GM18858 (cell line): ENCODE results near the gene FRMD6.
"Not testable (repeated sequence)": the region's sequence is repeated elsewhere in the genome, so short reads cannot be mapped to it uniquely, and the experiment has no call there.

Experiments
- ATAC-seq: cut with Tn5 transposase; IDR thresholded peaks from one replicate; pipeline ENCODE4 v1.9.1; 2021; ENCODE audit not compliant: unreplicated experiment

Gene FRMD6

DNA sequence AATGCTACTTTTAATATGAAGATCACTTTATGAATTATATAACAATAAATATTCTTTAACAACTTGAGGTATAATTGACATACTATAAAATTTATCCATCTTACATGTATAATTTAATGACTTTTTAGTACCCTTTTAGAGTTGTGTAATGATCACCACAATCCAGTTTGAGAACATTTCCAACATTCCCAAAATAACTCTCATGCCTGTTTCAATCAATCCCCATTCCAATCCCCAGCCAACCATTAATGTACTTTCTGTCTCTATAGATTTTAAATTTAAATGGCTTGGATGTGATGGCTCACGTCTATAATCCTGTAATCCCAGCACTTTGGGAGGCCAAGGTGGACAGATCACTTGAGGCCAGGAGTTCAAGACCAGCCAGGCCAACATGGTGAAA is 23.5 kb upstream of the FRMD6 start:
- ATAC-seq, result no peak

GRCh38 chr14:51630987-51631386 is 20.7 kb upstream of the FRMD6 start:
- ATAC-seq, result no peak

DNA sequence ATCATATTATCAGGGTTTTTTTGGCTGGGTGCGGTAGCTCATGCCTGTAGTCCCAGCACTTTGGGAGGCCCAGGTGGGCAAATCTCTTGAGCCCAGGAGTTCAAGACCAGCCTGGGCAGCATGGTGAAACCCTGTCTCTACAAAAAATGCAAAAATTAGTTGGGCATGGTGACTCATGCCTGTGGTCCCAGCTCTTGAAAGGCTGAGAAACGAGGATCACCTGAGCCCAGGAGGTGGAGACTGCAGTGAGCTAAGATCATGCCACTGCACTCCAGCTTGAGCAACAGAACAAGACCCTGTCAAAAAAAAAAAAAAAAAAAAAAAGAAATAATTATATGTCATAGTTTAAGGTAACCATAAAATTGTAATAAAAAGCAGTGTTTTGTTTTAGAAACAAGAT is 18.4 kb upstream of the FRMD6 start:
- not testable (repeated sequence) for ATAC-seq

DNA sequence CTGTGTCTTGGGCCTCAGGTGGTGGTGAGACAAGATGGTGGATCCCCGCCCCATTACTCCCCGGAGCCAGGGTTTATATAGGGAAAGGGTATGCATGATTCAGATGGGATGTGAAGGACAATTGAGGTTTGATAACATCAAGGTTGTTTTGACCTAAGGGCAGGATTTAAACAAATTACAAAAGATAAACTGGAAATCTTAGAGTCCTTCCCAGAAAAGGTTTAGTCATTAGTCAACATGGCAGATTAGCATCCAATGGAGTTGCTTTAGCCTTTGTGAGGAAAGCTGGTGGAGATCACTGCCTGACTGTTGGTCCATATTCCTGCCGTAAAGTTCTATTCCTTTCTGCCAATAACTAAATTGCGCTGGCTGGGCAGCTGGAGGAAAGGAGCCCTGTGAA is 15.6 kb upstream of the FRMD6 start:
- no peak for ATAC-seq

DNA sequence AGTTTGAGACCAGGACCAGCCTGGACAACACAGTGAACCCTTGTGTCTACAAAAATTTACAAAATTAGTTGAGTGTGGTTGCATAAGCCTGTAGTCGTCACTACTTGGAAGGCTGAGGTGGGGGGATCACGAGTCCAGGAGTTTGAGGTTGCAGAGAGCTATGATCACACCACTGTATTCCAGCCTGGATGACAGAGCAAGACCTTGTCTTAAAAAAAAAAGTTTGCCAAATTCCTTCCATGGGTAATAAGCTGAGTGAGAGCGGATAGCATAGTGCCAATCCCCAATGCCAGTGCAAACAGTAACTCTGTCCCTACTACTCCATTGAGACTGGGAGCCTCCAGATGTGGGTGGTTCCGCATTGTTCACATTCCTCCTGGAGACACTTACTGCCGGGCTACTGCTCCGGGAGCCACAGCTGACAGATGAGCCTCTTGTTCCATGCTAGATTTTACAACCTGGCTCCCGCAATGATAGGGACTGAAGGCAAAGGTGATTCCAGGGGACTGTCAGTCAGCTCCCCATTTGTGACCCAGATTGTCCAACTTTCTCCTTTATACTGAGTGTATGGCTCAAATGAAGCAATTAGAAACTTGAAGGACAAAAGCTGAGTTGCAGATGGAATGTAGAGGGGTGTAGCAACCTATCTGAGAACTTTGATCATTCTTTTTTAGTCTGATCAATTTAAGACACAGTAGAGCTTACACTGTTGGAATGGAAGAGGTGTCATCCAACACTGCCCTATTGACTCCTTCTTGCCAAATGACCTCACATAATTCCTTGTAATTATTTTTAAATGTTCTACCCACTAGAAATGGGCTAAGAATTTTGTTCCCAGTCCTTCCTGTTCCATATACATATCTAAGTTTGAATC is 13.4 kb upstream of the FRMD6 start:
- ATAC-seq, result no peak

DNA sequence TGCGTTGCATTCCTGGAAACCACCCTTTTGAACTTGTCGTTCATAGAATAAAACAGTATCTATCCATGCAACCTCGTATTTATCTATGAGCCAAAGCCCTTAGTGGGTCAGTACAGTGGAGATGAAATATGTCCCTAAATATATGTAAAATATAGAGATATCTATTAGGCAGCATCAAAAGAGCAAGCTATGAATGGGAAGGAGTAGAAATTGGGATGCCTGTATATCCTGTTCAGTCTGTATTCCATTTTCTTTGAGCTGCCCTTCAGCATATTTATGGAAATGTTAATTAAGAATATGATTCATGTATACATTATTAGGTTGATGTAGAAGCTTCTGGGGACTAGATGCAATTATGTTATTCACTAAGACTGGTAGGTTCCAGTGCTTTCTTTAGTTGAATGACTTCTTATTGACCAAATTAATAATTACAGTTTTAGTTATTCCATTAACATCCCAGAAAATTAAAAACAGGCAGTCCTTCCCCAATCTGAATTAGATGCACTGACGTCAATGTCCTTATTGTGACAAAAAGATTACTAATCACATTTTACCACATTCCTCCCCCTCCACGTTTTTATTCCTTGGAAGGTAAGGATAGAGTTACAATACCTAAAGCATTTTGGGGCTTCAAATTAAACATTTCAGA is 11.9 kb upstream of the FRMD6 start:
- no peak for ATAC-seq

GRCh38 chr14:51643140-51643539 is 8.6 kb upstream of the FRMD6 start:
- ATAC-seq, result no peak

GRCh38 chr14:51644217-51644933 is 7.3 kb upstream of the FRMD6 start:
- ATAC-seq, result no peak

DNA sequence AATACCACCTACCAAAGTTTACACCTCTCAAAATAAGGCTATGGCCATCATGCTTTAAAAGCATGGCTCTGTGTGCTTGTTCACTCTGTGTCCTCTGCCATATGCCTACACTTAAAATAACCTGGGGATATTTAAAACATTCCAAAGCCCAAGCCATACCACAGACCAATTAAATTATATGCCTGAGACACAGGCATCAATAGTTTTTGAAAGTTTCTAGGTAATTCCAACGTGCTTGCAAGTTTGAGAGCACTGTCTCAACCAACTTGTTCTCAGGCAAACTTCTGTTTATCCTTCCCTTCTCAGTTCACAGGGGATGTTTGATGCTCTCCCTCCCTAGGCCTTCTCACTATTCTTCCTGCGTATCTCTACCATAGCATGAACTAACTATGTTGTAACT is 3.4 kb upstream of the FRMD6 start:
- no peak for ATAC-seq

DNA sequence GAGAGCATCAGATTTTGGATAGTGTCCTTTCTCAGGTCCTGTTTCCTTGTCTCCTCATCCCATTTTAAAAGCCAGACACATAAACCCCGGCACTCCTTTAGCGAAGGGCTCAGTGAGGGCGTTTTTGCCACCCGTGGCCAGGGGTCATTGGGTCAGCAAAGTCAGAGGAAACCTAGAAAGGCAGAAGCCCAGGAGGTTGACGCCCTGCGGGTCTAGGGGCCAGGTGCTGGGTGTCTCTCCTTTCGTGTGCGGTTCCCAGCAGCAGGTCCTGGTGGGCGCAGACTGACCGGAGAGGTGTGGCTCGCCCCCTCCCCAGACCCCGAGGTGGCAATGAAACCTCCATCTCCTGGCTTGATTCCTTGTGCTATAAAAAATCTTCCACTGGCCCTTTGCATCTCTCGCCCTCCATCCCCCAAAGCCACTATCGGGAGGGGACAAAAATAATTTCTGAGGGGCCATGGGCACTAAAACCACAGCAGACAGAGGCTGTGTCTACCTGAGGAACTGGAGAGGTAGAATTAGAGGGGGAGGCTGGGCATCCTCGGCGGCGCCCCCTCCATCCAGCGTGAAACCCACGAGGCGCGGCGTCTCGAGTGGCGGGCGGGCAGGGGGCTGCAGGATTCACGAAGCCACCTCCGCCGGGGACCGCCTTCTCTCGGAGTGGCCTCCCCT is 858 bp upstream of the FRMD6 start:
- no peak for ATAC-seq

DNA sequence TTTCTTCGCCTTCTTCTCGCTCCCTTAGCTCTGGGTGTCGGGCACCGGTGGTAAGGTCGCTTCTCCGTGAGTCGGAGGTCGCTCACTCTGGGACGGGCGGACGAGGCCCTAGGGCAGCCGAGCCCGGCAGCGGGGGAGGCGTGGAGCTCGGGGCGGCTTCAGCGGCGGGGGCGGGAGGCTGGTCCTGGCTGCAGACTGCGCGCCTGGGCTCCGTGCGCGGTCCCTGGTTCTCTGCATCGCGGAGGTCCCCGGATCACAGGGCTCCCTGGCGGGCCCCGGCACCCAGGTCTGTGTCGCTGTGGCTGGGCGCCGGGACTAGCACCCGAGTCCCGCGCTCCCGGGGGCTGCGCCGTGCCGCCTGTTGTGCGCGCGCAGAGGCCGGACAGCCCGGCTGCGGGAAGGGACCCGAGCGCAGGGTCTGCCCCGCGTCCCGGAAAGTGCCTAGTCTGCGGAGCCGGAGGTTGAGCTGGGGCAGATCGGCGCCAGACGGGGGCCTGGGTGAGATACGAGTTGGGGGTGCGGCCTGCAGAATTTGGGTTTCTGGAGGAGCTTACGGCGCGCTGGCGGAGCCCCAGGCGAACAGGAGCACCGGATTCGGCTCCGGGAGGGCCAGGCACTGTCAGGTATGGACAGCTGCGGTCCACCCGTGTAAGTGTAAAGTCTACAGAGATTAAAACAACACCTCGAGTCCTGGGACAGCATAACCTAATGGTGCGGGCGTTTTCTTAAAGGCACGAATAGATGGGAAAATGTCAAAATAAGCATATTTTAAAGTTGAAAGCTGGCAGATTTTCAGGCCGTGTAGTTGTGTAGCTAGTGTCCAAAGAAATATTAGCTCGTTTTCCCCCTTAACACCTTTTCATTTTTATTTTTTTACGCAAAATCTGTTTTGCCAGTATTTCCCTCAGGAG is 713 bp downstream of the FRMD6 start:
- ATAC-seq, result peak; percentile 26

- ATAC-seq, result no peak
These were observed 1.5 kb downstream of the FRMD6 start for GRCh38 chr14:51653079-51653774.

DNA sequence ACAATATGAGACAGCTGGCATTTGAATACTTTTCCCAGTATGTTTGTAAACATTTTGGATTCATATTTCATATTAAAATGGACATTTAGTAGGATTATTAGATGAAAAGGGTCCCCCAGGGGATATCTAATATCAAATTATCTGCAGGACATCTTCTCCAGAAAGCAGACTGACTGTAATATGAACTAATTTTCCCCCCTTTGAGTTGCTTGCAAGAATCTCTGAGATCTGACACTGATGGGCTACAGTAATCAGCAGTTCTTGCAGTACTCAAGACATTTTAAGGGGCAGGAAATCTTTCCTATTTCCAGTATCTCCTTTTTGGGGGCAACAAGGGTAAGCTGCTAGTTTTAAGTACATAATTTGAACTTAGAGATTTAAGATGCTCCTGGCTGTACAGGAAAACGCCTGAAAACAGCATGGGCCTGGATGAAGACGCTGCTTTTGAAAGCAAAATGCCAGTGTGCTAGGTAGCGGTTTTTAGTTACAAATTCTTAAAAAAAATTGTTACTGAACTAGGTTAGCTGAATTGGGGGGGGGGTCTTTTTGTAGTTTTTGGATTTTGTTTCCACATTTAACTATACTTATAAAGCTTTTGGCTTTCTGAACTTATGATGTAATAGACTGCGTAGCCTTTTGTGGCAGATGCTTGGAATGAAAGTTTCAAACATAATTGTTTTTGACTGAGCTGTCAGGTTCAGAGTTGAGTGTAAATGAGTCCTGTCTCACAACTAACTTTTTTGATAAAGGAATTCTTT is 2.2 kb downstream of the FRMD6 start:
- ATAC-seq, result no peak

GRCh38 chr14:51654533-51654845 is 2.8 kb downstream of the FRMD6 start:
- no peak for ATAC-seq

- no peak for ATAC-seq
These were observed 6.1 kb downstream of the FRMD6 start for GRCh38 chr14:51657762-51658161.

DNA sequence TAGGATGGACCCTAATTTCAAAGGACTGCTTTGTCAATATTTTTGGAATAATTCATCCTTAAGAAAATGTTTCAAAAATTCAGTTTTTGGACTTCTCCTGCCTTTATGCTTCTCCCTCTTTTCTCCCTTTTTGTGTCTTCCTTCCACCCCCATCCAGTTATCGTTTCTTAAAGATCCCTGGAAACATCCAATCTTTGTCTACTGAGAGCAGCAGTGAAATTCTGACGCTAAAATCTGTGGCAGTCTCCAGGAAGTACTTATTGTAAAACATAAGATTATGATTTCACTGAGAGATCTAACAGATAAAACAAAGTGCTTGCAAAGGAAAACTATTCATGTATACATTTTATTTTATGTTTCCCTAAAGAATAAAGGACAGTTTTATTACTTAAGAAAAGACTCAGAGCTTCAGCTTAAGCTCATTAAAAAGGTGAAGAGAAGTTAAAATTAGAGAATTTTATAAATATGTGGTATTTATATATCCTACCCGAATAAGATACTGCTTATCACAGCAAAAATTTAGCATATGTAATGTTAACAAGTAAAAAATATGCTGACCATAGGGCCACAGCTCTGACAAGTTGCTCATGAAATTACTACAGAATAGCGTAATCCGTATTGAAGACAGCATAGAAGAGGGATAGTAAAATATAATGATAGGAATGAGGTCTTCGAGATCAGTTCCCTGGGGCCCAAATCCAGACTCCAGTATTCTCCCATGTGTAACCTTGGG is 6.9 kb downstream of the FRMD6 start:
- no peak for ATAC-seq

- no peak for ATAC-seq
These were observed 9.0 kb downstream of the FRMD6 start for GRCh38 chr14:51660741-51661140.

GRCh38 chr14:51661504-51661903 is 9.8 kb downstream of the FRMD6 start:
- ATAC-seq, result no peak
